Endothelial cell (in vitro differentiated cells): ENCODE results near the gene MMP25. TPM values are rescaled to one million over a fixed set of nuclear protein-coding genes. Genes with fewer than 3 reads are reported as not detected.

Experiments used
- DNase-seq: peaks from one replicate; pipeline ENCODE4 v3.0.0; 2021; ENCODE audit warnings: low spot score
- H3K27ac Mint-ChIP-seq: one replicate; pipeline ENCODE4 v1.8.0; 2021; ENCODE audit warnings: mixed read lengths, inconsistent platforms; ENCODE audit not compliant: unreplicated experiment
- H3K27me3 Mint-ChIP-seq: one replicate; pipeline ENCODE4 v1.8.0; 2021; ENCODE audit warnings: mild to moderate bottlenecking, moderate library complexity, mixed read lengths, inconsistent platforms; ENCODE audit not compliant: unreplicated experiment
- H3K36me3 Mint-ChIP-seq: one replicate; pipeline ENCODE4 v1.8.0; 2021; ENCODE audit warnings: mild to moderate bottlenecking, low read depth, mixed read lengths, inconsistent platforms; ENCODE audit not compliant: unreplicated experiment
- H3K4me1 Mint-ChIP-seq: one replicate; pipeline ENCODE4 v1.8.0; 2021; ENCODE audit warnings: mild to moderate bottlenecking, mixed read lengths, inconsistent platforms; ENCODE audit not compliant: unreplicated experiment
- H3K4me3 Mint-ChIP-seq: one replicate; pipeline ENCODE4 v1.8.0; 2021; ENCODE audit warnings: mild to moderate bottlenecking, mixed read lengths, inconsistent platforms; ENCODE audit not compliant: unreplicated experiment
- H3K9me3 Mint-ChIP-seq: one replicate; pipeline ENCODE4 v1.8.0; 2021; ENCODE audit warnings: mixed read lengths, inconsistent platforms; ENCODE audit not compliant: unreplicated experiment
- CTCF ChIP-seq: fragments of 200-600 bp; sonication (generic); IDR thresholded peaks from one replicate; pipeline ENCODE4 v1.5.0; 2021; ENCODE audit warnings: antibody characterized with exemption; ENCODE audit not compliant: unreplicated experiment
- total RNA-seq: library from RNA; stranded (reverse); fragmentation: NEBNext Ultra II Directional; extraction: Animal tissue kit (Norgen Biotek cat#: 25700); gene quantifications from one replicate; pipeline ENCODE4 v1.2.1, GENCODE V29; 2021; ENCODE audit not compliant: unreplicated experiment

The MMP25 gene
- total RNA-seq, 1 donor from 2014 or later = 5.4 TPM

- H3K27me3 Mint-ChIP-seq = peaks cover 18% of the 10 kb centered on the region
- no peak overlapping the region for H3K27ac Mint-ChIP-seq
- no peak overlapping the region for H3K4me3 Mint-ChIP-seq
- DNase-seq = no peak
- H3K36me3 Mint-ChIP-seq = peaks cover 6% of the 10 kb centered on the region
- peaks cover 11% of the 10 kb centered on the region for H3K4me1 Mint-ChIP-seq
- TF ChIP-seq CTCF = no peak
- H3K9me3 Mint-ChIP-seq = no peaks in the 10 kb centered on the region
These were observed 18.9 kb upstream of the MMP25 start for GRCh38 chr16:3027489-3027795.

- peaks cover 6% of the 10 kb centered on the region for H3K36me3 Mint-ChIP-seq
- peaks cover 18% of the 10 kb centered on the region for H3K27me3 Mint-ChIP-seq
- no peak overlapping the region for H3K27ac Mint-ChIP-seq
- DNase-seq = peak; percentile 96
- peaks cover 6% of the 10 kb centered on the region for H3K4me1 Mint-ChIP-seq
- H3K4me3 Mint-ChIP-seq = no peak overlapping the region
- H3K9me3 Mint-ChIP-seq = no peaks in the 10 kb centered on the region
- TF ChIP-seq CTCF = peak; percentile 85
These were observed 18.2 kb upstream of the MMP25 start for GRCh38 chr16:3027983-3028715.

GRCh38 chr16:3028716-3029319 is 17.5 kb upstream of the MMP25 start:
- TF ChIP-seq CTCF = no peak
- H3K4me3 Mint-ChIP-seq = no peak overlapping the region

GRCh38 chr16:3029491-3030221 is 16.7 kb upstream of the MMP25 start:
- no peak for DNase-seq

More at GRCh38 chr16:3028716-3029319, 17.5 kb upstream of the MMP25 start:
- no peak for DNase-seq
- Mint-ChIP-seq H3K27ac (no peak overlapping the region), H3K36me3 (peaks cover 6% of the 10 kb centered on the region), H3K27me3 (peaks cover 17% of the 10 kb centered on the region), H3K9me3 (no peaks in the 10 kb centered on the region), H3K4me1 (peaks cover 5% of the 10 kb centered on the region)

More at GRCh38 chr16:3029491-3030221, 16.7 kb upstream of the MMP25 start:
- H3K4me1 Mint-ChIP-seq = peaks cover 3% of the 10 kb centered on the region
- H3K27me3 Mint-ChIP-seq = peaks cover 13% of the 10 kb centered on the region
- H3K4me3 Mint-ChIP-seq = no peak overlapping the region
- peaks cover 6% of the 10 kb centered on the region for H3K36me3 Mint-ChIP-seq
- no peak for TF ChIP-seq CTCF
- H3K9me3 Mint-ChIP-seq = no peaks in the 10 kb centered on the region
- no peak overlapping the region for H3K27ac Mint-ChIP-seq
